ENCODE results near the gene NKX3-2. TPM values are rescaled to one million over a fixed set of nuclear protein-coding genes. Genes with fewer than 3 reads are reported as not detected.

The NKX3-2 gene
- total and polyA plus RNA-seq, 10 of the 15 experiments (the other 5 are each of a cell fraction or from before 2014, with no cell fraction given): not detected

GRCh38 chr4:13548984-13549546 lies 4.8 kb upstream of the NKX3-2 start (continued):
- TF ChIP-seq SP1 (IDR thresholded peaks at IDR 0.05; ENCODE audit: low read depth, low read length) (no peak), ATF3 (IDR thresholded peaks at IDR 0.05; ENCODE audit: borderline replicate concordance, extremely low read depth, low read depth, low read length) (0 out of 2 replicates have a peak, but pooled peaks have one; percentile 9), KLF5 (IDR thresholded peaks at IDR 0.05; ENCODE audit: partially characterized antibody) (peak; percentile 73), E2F8 (IDR thresholded peaks at IDR 0.05; ENCODE audit: low read depth, partially characterized antibody) (no peak), IRF4 (IDR thresholded peaks at IDR 0.05; ENCODE audit: low read depth, low read length) (peak; percentile 72), CREB1 (IDR thresholded peaks at IDR 0.05; ENCODE audit: low read depth) (0 out of 2 replicates have a peak, but pooled peaks have one; percentile 32), ZNF207 (IDR thresholded peaks at IDR 0.05; ENCODE audit: borderline replicate concordance) (peak; percentile 70; the same call in 1 of the 2 replicates), CREM (IDR thresholded peaks at IDR 0.05; ENCODE audit: low read depth) (no peak), NFYB (IDR thresholded peaks at IDR 0.05; ENCODE audit: insufficient read depth, low read depth, low read length) (no peak), ZNF687 (IDR thresholded peaks at IDR 0.05) (no peak), STAT1 (conservative IDR thresholded peaks at IDR 0.05) (0 out of 2 replicates have a peak, but pooled peaks have one; percentile 37), CBX5 (IDR thresholded peaks at IDR 0.05; ENCODE audit: low read depth) (no peak), YBX1 (IDR thresholded peaks at IDR 0.05) (no peak), SMARCA5 (IDR thresholded peaks at IDR 0.05) (peak; percentile 76; the same call in 1 of the 2 replicates), PRDM15 (CRISPR knock-in tag; IDR thresholded peaks at IDR 0.05) (no peak), BRCA1 (IDR thresholded peaks at IDR 0.05; ENCODE audit: low read depth, low read length) (no peak), NBN (IDR thresholded peaks at IDR 0.05) (no peak; the same call in 1 of the 2 replicates), YY1 (IDR thresholded peaks at IDR 0.05; ENCODE audit: low read depth, low read length) (peak; percentile 62; the same call in 1 of the 2 replicates), FOXK2 (IDR thresholded peaks at IDR 0.05) (peak; percentile 49; the same call in 1 of the 2 replicates)
